Activated CD4-positive, alpha-beta T cell treated with anti-CD3 and anti-CD28 coated beads, Interleukin-2, Interleukin-6, amounts not matched to agents 100 ng/mL and 50 ng/mL, durations not matched to agents 16 hours and 8 hours (primary cell): ENCODE results near the gene NYNRIN.

Source experiments
- DNase-seq: peaks from one replicate; pipeline ENCODE4 v3.0.0-alpha.2; 2020

NYNRIN gene

GRCh38 chr14:24395609-24396582 lies 2.9 kb upstream of the NYNRIN start:
- DNase-seq: no peak

- DNase-seq: no peak
Measured at GRCh38 chr14:24397639-24398292, 1.0 kb upstream of the NYNRIN start.

GRCh38 chr14:24398293-24398652 lies 530 bp upstream of the NYNRIN start:
- DNase-seq: no peak

GRCh38 chr14:24399447-24399822 lies 632 bp downstream of the NYNRIN start:
- DNase-seq: no peak

GRCh38 chr14:24399999-24400718 lies 1.4 kb downstream of the NYNRIN start:
- no peak for DNase-seq

GRCh38 chr14:24401810-24402702 lies 3.3 kb downstream of the NYNRIN start:
- DNase-seq: no peak

GRCh38 chr14:24403294-24403998 lies 4.6 kb downstream of the NYNRIN start:
- no peak for DNase-seq

GRCh38 chr14:24404814-24405213 lies 6.0 kb downstream of the NYNRIN start:
- DNase-seq: no peak

- no peak for DNase-seq
Measured at GRCh38 chr14:24406416-24406815, 7.6 kb downstream of the NYNRIN start.

GRCh38 chr14:24407608-24408325 lies 9.0 kb downstream of the NYNRIN start:
- DNase-seq: no peak

GRCh38 chr14:24408764-24409163 lies 10.0 kb downstream of the NYNRIN start:
- no peak for DNase-seq

GRCh38 chr14:24409192-24409591 lies 10.4 kb downstream of the NYNRIN start:
- no peak for DNase-seq

GRCh38 chr14:24409956-24410355 lies 11.2 kb downstream of the NYNRIN start:
- DNase-seq: no peak

- peak; percentile 37 for DNase-seq
Measured at GRCh38 chr14:24411443-24412389, 12.9 kb downstream of the NYNRIN start.

- no peak for DNase-seq
Measured at GRCh38 chr14:24414077-24414476, 15.3 kb downstream of the NYNRIN start.

GRCh38 chr14:24414732-24415420 lies 16.1 kb downstream of the NYNRIN start:
- DNase-seq: no peak

GRCh38 chr14:24415421-24416253 lies 16.8 kb downstream of the NYNRIN start:
- no peak for DNase-seq

GRCh38 chr14:24416254-24416931 lies 17.6 kb downstream of the NYNRIN start:
- no peak for DNase-seq
